Fibroblast of mammary gland (primary cell): Measurements from ENCODE around the gene CROCC2.
"Not testable (repeated sequence)": the region's sequence is repeated elsewhere in the genome, so short reads cannot be mapped to it uniquely, and the experiment has no call there.

Experiments used
- DNase-seq: peaks from one replicate; pipeline ENCODE4 v3.0.0-alpha.2; 2010; ENCODE audit warnings: low read depth
- H3K4me3 ChIP-seq: 2 replicates; pipeline ENCODE4 v1.5.1; 2011; ENCODE audit warnings: low read depth, mild to moderate bottlenecking, low read length, moderate library complexity; ENCODE audit not compliant: control insufficient read depth
- TF ChIP-seq, protein P1 (sequence below): conservative IDR thresholded peaks from 2 replicates; pipeline ENCODE4 v1.5.1; 2011; ENCODE audit warnings: low read depth, low read length, inconsistent platforms; ENCODE audit not compliant: control insufficient read depth, insufficient read depth

CROCC2 gene

DNA sequence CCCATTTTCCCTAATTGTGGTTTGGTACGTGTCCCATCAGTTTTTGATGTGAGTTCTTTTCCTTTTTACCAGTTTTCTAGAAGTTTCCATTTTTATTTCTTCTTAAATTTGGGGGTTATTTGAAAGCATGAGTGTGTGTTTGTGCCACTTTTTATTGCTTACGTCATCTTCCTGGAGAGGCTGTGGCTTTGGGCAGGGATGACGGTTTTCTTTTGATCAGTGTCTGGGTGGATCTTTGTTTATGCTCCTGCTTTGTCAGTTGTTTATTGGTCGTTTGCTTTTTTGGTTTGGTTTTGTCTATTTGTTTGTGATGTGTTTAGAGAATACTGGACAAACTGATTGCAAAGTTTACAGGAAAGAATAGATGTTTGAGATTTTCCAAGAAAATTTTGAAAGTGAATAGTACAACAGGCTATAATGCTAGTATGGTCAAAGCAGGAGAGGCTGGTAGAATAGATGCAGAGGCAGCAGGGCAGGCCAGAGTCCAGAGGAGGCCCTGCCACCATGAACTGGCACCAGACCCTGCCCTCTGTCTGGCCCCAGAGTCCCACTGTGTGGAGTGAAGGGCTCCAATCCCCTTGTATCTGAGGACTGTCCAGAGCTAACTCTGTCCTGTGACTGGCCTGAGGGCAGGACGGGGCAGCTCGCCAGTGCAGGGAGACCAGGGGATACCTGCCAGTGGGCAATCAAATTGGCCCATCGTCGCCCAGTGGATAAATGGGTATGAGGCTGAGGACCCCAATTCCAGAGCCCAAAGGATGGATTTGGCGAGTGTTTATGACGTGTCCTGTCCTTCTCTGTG is 68.8 kb downstream of the CROCC2 start:
- TF ChIP-seq, protein P1, sequence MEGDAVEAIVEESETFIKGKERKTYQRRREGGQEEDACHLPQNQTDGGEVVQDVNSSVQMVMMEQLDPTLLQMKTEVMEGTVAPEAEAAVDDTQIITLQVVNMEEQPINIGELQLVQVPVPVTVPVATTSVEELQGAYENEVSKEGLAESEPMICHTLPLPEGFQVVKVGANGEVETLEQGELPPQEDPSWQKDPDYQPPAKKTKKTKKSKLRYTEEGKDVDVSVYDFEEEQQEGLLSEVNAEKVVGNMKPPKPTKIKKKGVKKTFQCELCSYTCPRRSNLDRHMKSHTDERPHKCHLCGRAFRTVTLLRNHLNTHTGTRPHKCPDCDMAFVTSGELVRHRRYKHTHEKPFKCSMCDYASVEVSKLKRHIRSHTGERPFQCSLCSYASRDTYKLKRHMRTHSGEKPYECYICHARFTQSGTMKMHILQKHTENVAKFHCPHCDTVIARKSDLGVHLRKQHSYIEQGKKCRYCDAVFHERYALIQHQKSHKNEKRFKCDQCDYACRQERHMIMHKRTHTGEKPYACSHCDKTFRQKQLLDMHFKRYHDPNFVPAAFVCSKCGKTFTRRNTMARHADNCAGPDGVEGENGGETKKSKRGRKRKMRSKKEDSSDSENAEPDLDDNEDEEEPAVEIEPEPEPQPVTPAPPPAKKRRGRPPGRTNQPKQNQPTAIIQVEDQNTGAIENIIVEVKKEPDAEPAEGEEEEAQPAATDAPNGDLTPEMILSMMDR, result no peak
- peak; percentile 65 for DNase-seq

DNA sequence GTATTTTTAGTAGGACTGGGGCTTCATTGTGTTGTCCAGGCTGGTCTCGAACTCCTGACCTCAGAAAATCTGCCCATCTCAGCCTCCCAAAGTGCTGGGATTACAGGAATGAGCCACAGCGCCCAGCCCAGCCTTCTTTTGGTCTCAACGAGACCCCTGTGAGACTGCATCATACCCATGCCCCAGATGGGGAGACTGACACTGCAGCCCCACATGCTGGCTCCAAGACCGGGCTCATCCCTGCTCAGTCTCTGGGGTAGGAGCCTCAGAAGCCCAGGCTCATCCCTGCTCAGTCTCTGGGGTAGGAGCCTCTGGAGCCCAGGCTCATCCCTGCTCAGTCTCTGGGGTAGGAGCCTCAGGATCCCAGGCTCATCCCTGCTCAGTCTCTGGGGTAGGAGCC is 69.8 kb downstream of the CROCC2 start:
- DNase-seq, H3K4me3 ChIP-seq: not testable (repeated sequence)

More for the DNA sequence above, 68.8 kb downstream of the CROCC2 start:
- H3K4me3 ChIP-seq, result no peak overlapping the region

DNA sequence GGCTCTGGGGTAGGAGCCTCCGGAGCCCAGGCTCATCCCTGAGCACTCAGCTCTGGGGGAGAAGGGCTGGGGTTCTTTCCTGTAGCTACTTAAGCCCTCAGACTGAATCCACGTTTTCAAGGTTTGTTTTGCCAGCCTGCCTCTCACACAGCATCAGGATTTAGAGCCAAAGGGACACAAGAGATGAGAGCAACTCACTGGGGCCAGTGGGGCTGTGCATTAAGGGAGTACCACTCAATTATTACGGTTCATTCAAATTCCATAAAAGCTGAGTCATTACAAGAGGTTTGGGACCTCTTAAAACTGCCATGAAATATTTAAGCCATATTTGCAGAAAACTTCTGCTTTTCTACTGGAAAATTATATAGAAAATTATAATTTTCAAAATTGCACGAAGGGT is 75.1 kb downstream of the CROCC2 start:
- TF ChIP-seq, protein P1, result no peak
- H3K4me3 ChIP-seq, result no peak overlapping the region
- peak; percentile 69 for DNase-seq

DNA sequence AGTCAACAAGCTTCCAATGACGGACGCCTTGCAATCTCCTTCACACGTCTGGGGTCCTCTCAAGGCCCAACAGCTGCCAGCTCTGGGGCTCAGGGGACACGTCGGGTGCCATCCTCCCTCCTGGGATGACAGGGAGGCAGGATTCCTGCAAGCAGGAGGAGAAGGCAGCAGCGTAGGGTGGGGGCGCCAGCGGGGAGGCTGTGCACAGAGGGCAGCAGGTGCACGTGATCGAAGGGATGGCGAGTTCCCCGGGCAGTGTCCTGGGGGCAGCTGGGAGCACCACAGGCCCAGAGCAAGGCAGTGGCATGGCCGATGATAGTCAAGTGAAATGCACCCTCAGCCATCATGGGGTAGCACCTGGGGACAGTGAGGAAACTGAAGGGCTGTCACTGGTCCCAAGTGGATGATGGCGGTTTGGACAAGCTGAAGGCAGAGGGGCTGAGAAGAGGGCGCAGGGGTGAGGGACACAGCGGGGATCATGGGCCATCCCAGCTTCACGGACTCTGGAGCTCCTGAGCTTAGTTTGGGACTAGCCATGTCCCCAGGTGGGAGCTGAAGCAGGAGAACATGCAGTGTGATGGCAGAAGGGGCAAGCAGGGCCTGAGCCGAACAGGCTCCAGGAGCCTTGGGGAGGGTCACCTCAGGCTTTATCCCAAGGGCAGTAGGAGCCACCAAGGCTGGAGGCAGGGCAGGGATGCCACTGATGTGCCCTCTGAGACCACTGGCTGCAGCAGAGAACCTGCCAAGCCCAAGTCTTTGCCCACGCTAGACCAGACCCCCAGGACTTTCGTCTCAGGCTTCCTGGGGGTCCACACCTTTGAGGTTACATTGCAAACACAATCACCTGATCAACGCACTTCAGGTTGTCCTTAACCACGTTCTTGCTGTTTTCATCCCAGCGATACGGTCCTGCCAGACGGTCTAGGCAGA is 76.0 kb downstream of the CROCC2 start:
- no peak overlapping the region for H3K4me3 ChIP-seq
- TF ChIP-seq, protein P1, result no peak
- DNase-seq, result no peak

DNA sequence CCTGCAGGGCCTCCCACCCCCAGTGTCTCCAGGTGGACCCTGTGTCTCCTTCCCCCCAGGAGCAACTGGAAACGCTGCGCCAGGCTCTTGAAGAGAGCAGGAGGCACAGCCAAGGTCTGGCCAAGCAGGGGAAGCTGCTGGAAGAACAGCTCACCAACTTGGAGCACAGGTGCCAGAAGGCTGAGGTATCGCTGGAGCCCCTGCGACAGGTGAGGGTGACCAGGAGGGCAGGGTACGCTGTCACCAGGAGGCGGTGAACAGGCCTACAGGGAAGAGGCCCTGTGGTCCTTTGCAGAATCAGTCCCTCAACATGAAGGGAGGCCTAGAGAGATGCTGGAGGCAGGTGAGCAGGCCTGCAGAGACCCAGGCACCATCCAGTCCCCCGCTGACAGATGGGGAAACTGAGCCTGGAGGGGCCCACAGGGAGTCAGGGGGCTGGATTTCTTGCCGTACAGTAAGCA is 76.7 kb downstream of the CROCC2 start:
- H3K4me3 ChIP-seq, result no peak overlapping the region

DNA sequence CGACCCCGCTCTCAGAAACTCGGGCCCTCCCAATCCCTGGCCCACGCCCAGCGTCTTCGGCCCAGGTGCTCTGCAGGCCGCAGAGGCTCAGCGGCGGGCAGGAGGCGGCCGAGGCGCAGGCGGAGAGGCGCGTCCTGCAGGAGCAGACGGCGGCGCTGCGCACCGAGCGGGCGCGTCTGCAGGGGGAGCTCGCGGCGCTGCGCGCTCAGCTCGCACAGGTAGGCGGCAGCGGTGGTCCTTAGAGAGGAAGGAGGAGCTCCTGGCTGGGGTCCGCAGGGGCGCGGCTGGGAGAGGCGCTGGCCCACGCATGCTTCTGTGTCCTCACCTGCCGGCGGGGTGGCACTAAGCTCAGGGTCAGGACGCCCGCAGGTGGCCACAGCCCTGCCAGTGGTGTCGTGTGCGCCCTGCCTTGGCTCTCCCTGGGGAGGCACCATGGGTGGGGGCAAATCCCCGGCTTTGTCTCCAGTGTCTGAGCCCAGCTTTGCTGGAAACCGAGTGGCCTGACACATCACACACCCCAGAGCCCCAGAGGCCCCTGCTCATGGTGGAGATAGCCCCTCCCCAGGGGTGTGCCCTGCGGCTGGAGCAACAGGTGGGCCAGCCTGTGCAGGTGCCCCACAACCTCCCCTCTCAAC is 77.3 kb downstream of the CROCC2 start:
- no peak overlapping the region for H3K4me3 ChIP-seq
- DNase-seq, result no peak
- TF ChIP-seq, protein P1, result no peak

More for the DNA sequence above, 76.7 kb downstream of the CROCC2 start:
- TF ChIP-seq, protein P1, result no peak
- no peak for DNase-seq
